Panc1 (cell line): ENCODE measurements around the gene LRRFIP1. TPM values are rescaled to one million over a fixed set of nuclear protein-coding genes. Genes with fewer than 3 reads are reported as not detected.

Experiments
- ATAC-seq: fragments of 200-7000 bp; cut with Tn5 transposase; 2 replicates; pipeline ENCODE4 v1.9.1; 2020; ENCODE audit warnings: mild to moderate bottlenecking, moderate library complexity
- BruUV-seq: library from RNA; stranded (reverse); fragments of 400-500 nt; replicated peaks from 2 replicates; lab custom pipeline; 2021; lab: Mats Ljungman, UMichigan
- CTCF ChIA-PET: fragments of 300-600 bp; sonication (Branson Sonifier 250); formaldehyde crosslinking; loops from one replicate; lab custom pipeline; 2022; ENCODE audit warnings: antibody characterized with exemption; lab: Charles Lee
- POLR2A ChIA-PET: fragments of 300-600 bp; sonication (Branson Sonifier 250); formaldehyde crosslinking; loops from one replicate; lab custom pipeline; 2022; ENCODE audit warnings: antibody characterized with exemption; lab: Charles Lee
- DNase-seq: peaks from one replicate; pipeline ENCODE4 v3.0.0-alpha.2; 2010; ENCODE audit warnings: low read depth, low spot score
- H3K27ac ChIP-seq: 2 replicates; pipeline ENCODE4 v1.5.1; 2011; ENCODE audit warnings: mild to moderate bottlenecking, low read length, inconsistent platforms
- H3K27me3 ChIP-seq: fragments of 200-500 bp; sonication (Bioruptor generic); 2 replicates; pipeline ENCODE4 v1.6.0; 2014; ENCODE audit warnings: low read length, inconsistent platforms; ENCODE audit not compliant: control insufficient read depth, insufficient read depth
- H3K36me3 ChIP-seq: fragments of 200-500 bp; sonication (Bioruptor generic); 2 replicates; pipeline ENCODE4 v1.5.1; 2014; ENCODE audit warnings: inconsistent platforms, mild to moderate bottlenecking, low read length, moderate library complexity; ENCODE audit not compliant: control insufficient read depth, insufficient read depth
- H3K4me1 ChIP-seq: 2 replicates; pipeline ENCODE4 v1.5.1; 2011; ENCODE audit warnings: inconsistent platforms, mild to moderate bottlenecking, low read length, moderate library complexity; ENCODE audit not compliant: control insufficient read depth, insufficient read depth
- H3K4me3 ChIP-seq, 2 experiments: 2 replicates each; pipeline ENCODE4 v1.5.1; 2011 to 2012; ENCODE audit warnings: low read depth in 2 of 2, low read length in 2 of 2, mild to moderate bottlenecking in 2 of 2, inconsistent platforms in 1 of 2, moderate library complexity in 1 of 2
- H3K9me3 ChIP-seq: fragments of 200-500 bp; sonication (Bioruptor generic); 2 replicates; pipeline ENCODE4 v1.5.1; 2014; ENCODE audit warnings: low read depth, mild to moderate bottlenecking, inconsistent platforms, low read length, moderate library complexity; ENCODE audit not compliant: control insufficient read depth, insufficient read depth
- CTCF ChIP-seq: fragments of 450-650 bp; IDR thresholded peaks from 2 replicates; pipeline ENCODE4 v1.5.1; 2017; ENCODE audit warnings: mild to moderate bottlenecking
- POLR2AphosphoS5 ChIP-seq: IDR thresholded peaks from 2 replicates; pipeline ENCODE4 v1.6.1; 2012; ENCODE audit warnings: mild to moderate bottlenecking, low read depth, low read length, moderate library complexity
- REST ChIP-seq, 2 experiments: IDR thresholded peaks; 2 replicates each; pipeline ENCODE4 v1.6.1; 2011 to 2012; ENCODE audit warnings: low read depth in 2 of 2, control low read depth in 1 of 2, low read length in 1 of 2, mild to moderate bottlenecking in 1 of 2, moderate library complexity in 1 of 2; ENCODE audit not compliant: insufficient read depth in 1 of 2
- SIN3A ChIP-seq: IDR thresholded peaks from 2 replicates; pipeline ENCODE4 v1.6.1; 2012; ENCODE audit warnings: low read depth, mild to moderate bottlenecking, low read length, moderate library complexity, borderline replicate concordance; ENCODE audit not compliant: insufficient read depth
- TCF7L2 ChIP-seq: IDR thresholded peaks from 2 replicates; pipeline ENCODE4 v1.6.1; 2011; ENCODE audit warnings: mild to moderate bottlenecking, low read depth, low read length, inconsistent platforms
- in situ Hi-C: cut with HindIII; loops from 2 replicates; pipeline ENCODE4 v1.10.0; 2016; ENCODE audit warnings: low sequenced_read_pairs, low pct_unique_long_range_greater_than_20kb
- intact Hi-C: fragments of 100-400 bp; cut with micrococcal nuclease; formaldehyde crosslinking; loops from one replicate; pipeline ENCODE4 v1.10.0; 2022; ENCODE audit not compliant: unreplicated experiment
- total RNA-seq: library from RNA; stranded (reverse); gene quantifications from one replicate; pipeline ENCODE4 v1.2.1, GENCODE V29; 2021; ENCODE audit not compliant: unreplicated experiment

The LRRFIP1 gene
- total RNA-seq, 1 experiment from 2014 or later = 121 TPM

GRCh38 chr2:237616373-237616733 lies 11.0 kb upstream of the LRRFIP1 start:
- Histone ChIP-seq H3K4me1 (no peaks in the 10 kb centered on the region), H3K9me3 (no peaks in the 10 kb centered on the region), H3K4me3 (no peak overlapping the region), H3K27ac (no peak overlapping the region), H3K27me3 (no peaks in the 10 kb centered on the region), H3K36me3 (no peaks in the 10 kb centered on the region)
- ChIA-PET POLR2A (no interaction called here), CTCF (no interaction called here)
- in situ Hi-C loops = no loop called here
- no TSS peak for BruUV-seq
- TF ChIP-seq TCF7L2 = no peak
- no peak for DNase-seq
- intact Hi-C loops = no loop called here
- no peak for ATAC-seq

- intact Hi-C loops (no loop called here), in situ Hi-C loops (no loop called here)
- ChIA-PET CTCF (no interaction called here), POLR2A (no interaction called here)
- Histone ChIP-seq H3K36me3 (no peaks in the 10 kb centered on the region), H3K4me3 (no peak overlapping the region), H3K27me3 (no peaks in the 10 kb centered on the region), H3K27ac (no peak overlapping the region), H3K4me1 (no peaks in the 10 kb centered on the region; the same call in 1 of the 2 replicates), H3K9me3 (no peaks in the 10 kb centered on the region)
- TF ChIP-seq CTCF (no peak), POLR2AphosphoS5 (no peak), REST (IDR thresholded peaks at IDR 0.05; ENCODE audit: insufficient read depth in 1 of 2, low read depth in 2 of 2, low read length in 1 of 2) (no peak), SIN3A (no peak), TCF7L2 (no peak)
- DNase-seq (no peak), ATAC-seq (no peak)
- BruUV-seq = no TSS peak
These were observed 10.4 kb upstream of the LRRFIP1 start for GRCh38 chr2:237616734-237617586.

GRCh38 chr2:237617587-237617982 lies 9.8 kb upstream of the LRRFIP1 start:
- Histone ChIP-seq H3K36me3 (no peaks in the 10 kb centered on the region), H3K27ac (no peak overlapping the region), H3K9me3 (no peaks in the 10 kb centered on the region), H3K4me3 (no peak overlapping the region), H3K27me3 (no peaks in the 10 kb centered on the region), H3K4me1 (no peaks in the 10 kb centered on the region; the same call in 1 of the 2 replicates)
- intact Hi-C loops (no loop called here), in situ Hi-C loops (no loop called here)
- no peak for TF ChIP-seq POLR2AphosphoS5
- TF ChIP-seq TCF7L2 = no peak
- no peak for TF ChIP-seq REST (IDR thresholded peaks at IDR 0.05; ENCODE audit: insufficient read depth in 1 of 2, low read depth in 2 of 2, low read length in 1 of 2)
- no peak for TF ChIP-seq CTCF
- no peak for TF ChIP-seq SIN3A
- ATAC-seq = no peak
- no peak for DNase-seq
- no TSS peak for BruUV-seq
- ChIA-PET POLR2A (no interaction called here), CTCF (no interaction called here)
